DMS79 treated with DMSO at 0.1 percent for 48 hours (cell line): Measurements from ENCODE around the gene PFKL.
"Not testable (repeated sequence)": the region's sequence is repeated elsewhere in the genome, so short reads cannot be mapped to it uniquely, and the experiment has no call there.

Source experiments
- DNase-seq: peaks from one replicate; lab custom pipeline; 2025; lab: John Stamatoyannopoulos, UW

PFKL gene

DNA sequence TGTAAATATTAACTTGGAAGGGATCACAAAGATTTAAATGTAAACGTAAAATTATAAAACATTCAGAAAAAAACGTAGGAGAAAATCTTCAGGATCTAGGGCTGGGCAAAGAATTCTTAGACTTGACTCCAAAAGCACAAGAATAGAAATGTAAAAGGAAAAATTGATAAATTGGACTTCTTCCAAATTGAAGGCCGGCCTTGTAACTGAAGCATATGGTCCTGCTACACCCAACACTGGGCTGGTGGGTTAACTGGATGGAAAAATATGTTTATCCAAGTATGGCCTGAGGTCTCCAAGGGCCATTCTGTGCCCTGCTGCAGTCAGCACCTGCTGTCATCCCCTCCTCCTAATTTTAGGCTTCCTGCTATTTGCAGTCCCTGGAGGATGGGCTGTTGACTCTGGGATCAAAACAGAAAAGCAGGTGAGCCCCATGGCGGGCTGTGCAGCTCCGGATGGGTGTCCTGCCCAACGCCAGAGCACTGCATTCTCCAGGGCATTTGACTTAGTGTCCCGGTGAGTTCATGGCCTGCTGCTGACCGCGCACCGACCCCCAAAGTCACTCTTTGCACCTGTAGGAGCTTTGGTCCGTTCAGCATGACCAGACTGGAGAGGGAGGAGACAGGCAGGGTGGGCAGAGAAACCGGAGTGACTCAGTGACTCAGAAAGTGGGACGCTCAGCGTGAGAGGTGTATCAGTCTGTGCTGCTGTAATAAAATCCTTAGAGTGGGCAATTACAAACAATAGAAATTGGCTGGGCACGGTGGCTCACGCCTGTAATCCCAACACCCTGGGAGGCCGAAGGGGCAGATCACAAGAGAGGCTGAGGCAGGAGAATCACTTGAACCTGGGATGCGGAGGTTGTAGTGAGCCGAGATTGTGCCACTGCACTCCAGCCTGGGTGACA lies 20.2 kb upstream of the PFKL start:
- DNase-seq: no peak

DNA sequence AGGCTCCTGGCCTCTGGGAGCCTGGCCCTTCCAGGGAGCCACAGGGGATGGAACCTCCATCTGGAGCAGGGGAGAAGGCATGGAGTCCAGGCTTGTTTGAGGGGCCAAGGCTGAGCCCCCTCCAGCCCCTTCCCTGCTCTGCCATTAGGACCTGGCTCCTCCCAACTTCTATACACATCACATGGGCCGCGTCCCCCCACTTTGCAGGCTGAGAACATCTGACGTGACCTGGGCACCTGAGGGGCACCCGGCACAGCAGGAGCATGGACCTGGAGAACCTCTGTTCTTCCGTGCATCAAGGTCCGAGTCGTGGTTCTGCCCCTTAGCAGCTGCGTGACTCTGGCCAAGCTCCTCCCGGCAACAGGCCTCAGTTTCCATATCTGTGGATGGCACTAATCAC lies 18.1 kb upstream of the PFKL start:
- DNase-seq: no peak

- no peak for DNase-seq
These were observed 17.5 kb upstream of the PFKL start for GRCh38 chr21:44282370-44282769.

- DNase-seq: not testable (repeated sequence)
These were observed 16.6 kb upstream of the PFKL start for GRCh38 chr21:44283211-44283785.

DNA sequence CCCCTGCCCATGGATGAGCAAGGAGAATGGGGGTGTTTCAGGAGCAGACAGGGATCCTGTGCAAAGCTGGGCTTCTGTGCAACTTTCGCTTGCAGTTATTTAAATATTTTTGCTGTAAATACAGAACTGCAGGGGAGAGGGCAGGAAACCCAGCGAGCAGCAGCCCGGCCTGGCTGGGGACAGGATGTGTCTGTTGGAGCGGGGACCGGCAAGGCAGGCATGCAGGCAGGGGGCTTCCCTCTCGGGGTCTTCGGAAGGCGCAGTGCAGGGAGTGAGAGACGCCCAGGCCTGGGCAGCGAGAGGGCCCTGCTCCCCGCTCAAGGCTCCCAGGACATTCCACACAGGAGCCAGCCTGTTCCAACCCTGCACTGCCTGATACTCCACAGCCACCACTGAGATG lies 15.9 kb upstream of the PFKL start:
- DNase-seq: no peak

DNA sequence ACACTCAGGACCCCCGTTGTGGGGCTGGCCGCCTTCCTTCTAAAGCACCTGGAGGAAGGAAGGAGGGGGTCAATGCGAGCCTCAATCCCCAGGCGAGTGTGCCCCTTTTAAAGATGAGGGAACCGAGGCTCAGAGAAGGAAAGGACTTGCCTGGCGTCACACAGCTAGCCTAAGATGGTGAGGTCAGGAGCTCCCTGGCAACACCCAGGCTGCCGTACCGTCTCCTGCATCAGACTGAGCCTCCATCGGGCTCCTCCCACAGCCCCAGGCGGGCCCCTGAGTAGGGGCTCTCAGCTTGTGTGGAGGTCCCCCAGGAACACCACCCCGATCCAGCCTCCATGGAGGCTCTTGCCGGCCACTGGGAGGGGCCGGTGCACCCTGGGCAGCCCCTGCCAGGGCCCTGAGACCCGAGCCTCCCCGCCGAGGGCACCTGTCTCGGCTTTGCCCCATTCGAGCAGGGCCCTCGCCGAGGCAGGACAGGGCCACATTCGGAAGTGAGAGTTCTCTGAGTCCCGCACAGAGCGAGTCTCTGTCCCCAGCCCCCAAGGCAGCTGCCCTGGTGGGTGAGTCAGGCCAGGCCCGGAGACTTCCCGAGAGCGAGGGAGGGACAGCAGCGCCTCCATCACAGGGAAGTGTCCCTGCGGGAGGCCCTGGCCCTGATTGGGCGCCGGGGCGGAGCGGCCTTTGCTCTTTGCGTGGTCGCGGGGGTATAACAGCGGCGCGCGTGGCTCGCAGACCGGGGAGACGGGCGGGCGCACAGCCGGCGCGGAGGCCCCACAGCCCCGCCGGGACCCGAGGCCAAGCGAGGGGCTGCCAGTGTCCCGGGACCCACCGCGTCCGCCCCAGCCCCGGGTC lies 14.5 kb upstream of the PFKL start, which contains the start of gene AIRE:
Gene AIRE, plus strand, starts transcription at position 739 of the 855 bp plus-strand sequence. CDS start 131 bp downstream, outside the sequence.
- no peak for DNase-seq

DNA sequence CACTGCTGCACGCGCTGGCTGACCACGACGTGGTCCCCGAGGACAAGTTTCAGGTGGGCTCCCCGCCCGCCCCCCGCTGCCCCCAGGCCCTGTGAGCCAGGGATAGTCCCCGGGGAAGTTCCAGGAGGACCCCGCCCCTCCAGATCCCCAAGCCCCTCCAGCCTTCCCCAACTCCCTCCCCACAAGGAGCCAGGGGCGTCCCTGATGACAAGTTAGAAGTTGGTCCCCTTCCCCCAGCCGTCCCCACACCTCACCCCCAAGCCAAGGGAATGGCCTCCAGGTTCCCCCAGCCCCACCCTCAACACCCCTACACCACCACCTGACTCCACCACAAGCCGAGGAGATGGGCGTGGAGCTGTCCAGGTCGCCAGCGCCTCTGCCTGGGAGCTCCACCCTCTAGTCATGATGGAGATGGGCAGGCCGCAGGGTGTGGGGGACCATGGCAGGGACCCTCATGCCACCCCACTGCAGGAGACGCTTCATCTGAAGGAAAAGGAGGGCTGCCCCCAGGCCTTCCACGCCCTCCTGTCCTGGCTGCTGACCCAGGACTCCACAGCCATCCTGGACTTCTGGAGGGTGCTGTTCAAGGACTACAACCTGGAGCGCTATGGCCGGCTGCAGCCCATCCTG lies 13.7 kb upstream of the PFKL start:
- DNase-seq: no peak

GRCh38 chr21:44286716-44287632 lies 12.9 kb upstream of the PFKL start:
- DNase-seq: no peak

- DNase-seq: no peak
These were observed 11.4 kb upstream of the PFKL start for GRCh38 chr21:44288251-44289110.

GRCh38 chr21:44289381-44290010 lies 10.4 kb upstream of the PFKL start:
- no peak for DNase-seq

DNA sequence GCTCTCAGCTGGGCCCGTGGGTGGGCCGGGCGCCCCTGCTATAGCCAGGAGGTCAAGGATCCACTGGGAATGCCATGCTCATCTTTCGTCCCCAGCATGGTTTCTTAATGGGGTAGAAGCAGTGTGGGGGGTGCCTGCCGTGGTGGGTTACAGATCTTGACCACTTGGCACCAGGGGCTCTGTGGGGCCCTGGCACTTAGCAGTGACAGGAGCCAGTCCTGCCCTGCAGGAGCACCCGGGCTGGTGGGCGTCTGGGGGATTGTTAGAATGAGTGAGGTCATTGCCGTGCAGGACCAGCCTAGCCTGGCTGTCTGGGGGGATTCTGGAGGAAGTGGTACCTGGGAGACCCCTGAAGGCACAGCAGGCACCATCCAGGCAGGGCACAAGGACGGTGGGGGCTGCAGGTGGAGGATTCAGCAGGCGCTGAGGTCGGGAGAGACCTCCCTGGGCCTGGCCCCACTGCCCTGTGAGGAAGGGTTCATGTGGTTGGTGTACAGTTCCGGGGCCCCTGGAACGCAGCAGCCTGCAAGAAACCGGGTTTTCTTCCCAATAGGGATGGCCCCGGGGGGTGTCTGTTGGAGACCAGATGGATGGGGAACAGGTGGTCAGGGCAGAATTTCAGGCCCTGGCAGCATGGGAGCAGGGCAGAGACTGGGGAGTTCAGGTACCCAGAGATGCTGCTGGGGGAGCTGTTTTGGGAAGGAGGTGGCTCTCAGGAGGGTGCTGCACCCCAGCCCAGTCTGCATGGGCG lies 9.4 kb upstream of the PFKL start:
- no peak for DNase-seq

DNA sequence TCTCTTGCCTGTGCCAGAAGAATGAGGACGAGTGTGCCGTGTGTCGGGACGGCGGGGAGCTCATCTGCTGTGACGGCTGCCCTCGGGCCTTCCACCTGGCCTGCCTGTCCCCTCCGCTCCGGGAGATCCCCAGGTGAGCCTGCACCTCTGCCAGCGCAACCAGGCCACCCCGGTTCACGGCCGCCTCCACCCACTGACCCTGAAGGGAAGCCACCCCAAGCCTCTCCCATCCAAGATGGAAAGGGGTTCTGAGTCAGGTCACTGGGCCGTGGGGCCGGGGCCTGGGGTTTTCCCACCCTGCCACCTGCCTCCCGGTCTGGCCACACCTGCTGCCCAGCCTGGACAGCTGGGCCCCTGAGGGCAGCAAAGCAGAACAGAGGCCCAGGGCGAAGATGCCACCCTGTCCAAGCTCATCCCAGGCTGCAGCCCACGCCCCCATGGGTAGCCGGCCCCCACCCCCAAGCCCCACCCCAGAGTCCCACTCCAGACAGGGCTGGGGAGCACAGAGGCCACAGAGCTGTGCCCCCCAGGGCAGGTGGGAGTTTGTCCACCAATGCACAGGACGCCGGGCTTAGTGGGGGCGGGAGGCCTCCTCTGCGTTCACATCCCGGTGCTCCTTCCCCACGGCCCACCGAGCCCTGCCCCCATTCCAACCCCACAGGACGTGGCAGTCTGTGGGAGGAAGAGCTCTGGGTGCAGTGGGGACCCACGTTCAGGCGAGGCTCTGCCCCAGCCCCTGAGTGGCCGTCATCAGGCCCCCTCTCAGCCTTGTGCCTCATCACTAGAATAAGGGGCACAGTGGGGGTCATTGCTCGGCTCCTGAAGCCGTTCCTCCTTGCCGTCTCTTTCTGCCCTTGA lies 8.5 kb upstream of the PFKL start:
- no peak for DNase-seq

- no peak for DNase-seq
These were observed 7.7 kb upstream of the PFKL start for GRCh38 chr21:44291936-44292811.

GRCh38 chr21:44292812-44293195 lies 7.0 kb upstream of the PFKL start:
- DNase-seq: no peak

- DNase-seq: no peak
These were observed 6.2 kb upstream of the PFKL start for GRCh38 chr21:44293551-44294231.
